HG02870 (cell line): ENCODE results near the gene REV1.
A peak's percentile ranks its signal among the peaks of the same experiment; 100 is the strongest.
"Not testable (repeated sequence)": the region's sequence is repeated elsewhere in the genome, so short reads cannot be mapped to it uniquely, and the experiment has no call there.

ENCODE experiments used
- ATAC-seq: cut with Tn5 transposase; IDR thresholded peaks from one replicate; pipeline ENCODE4 v1.9.1; 2021; ENCODE audit warnings: mild to moderate bottlenecking, moderate library complexity; ENCODE audit not compliant: unreplicated experiment

Gene REV1

DNA sequence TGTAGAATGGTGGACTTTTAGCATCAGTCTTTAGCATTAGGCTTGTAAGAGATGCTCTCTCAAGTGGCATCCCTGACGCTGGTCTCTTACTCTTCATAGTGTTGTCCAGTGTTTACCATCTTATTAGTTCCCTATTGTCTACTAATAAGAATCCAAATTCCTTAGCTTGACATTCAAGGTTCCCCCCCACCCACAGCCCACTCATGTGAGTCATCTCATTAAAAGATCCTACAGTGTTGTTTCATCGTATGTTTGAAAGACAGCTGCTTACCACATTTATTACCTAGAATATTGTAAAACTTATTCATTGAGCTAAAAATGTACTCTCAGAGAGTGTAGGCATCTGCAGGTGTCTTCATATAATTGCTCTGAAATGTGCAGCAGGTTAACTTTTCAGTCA is 124.2 kb downstream of the REV1 start:
- ATAC-seq: no peak

DNA sequence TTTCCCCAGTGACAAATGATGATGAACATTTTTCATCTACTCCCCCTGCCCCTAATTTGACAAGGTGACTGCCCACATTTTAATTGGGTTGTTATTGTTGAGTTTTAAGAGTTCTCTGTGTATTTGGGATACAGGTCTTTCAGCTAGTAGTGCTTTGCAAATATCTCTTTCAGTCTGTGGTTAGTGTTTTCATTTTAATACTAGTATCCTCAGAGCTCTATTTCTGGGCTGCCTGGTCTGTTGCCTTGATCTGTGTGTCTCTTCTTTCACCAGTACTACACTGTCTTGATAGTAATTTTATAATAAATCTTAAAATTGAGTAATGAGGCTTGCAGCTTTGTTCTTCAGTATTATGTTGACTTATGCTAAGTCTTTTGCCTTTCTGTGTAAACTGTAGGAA is 133.0 kb downstream of the REV1 start:
- peak; percentile 67 for ATAC-seq

DNA sequence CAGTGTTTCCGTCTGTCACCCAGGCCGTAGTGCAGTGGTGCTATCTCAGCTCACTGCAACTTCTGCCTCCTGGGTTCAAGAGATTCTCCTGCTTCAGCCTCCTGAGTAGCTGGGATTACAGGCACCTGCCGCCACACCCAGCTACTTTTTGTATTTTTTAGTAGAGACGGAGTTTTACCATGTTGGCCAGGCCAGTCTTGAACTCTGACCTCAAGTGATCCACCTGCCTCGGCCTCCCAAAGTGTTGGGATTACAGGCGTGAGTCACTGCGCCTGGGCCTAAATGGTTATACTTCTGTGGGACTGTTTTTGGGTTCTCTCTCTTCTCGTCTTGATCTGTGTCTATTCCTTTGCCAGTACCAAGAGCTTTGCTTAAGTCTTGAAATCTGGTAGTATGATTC is 135.0 kb downstream of the REV1 start:
- not testable (repeated sequence) for ATAC-seq

DNA sequence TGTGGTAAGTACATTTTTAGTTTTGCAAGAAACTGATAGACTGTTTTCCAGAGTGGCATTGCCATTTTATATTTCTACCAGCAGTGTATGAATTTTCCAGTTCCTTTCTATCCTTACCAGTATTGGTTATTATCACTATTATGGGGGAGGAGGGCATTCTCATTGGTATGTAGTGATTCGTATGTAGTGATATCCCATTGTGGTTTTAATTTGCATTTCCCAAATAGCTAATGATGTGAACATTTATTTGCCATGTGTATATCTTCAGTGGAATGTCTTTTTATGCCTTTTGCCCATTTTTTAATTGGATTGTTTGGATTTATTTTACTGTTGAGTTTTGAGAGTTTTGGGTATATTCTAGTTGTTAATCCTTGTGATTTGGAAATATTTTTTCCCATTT is 135.7 kb downstream of the REV1 start:
- ATAC-seq: no peak
